Measurements from ENCODE around the gene KCNIP1. TPM values are rescaled to one million over a fixed set of nuclear protein-coding genes. Genes with fewer than 3 reads are reported as not detected.

KCNIP1 gene
- total RNA-seq, 4 donors from 2014 or later: not detected

DNA sequence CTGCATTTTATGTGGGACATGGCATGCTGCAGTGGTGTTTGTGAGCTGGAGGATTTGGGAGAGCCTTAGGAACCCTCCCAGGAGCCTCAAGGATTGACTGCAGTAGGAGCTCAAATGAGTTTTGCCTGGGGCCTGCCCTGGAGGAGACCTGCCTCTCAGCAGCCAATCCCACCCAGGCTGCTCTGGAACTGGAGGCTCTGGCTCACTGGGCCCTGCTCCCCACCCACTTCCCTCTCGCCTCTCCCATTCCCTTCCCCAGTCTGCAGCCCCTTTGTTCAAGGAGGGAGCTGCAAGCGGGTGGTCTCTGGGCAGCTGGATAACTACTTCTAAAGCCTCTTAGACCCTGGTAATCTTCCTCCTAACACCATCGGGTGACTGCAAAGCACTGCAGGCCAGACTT is 24.2 kb downstream of the KCNIP1 start:
- Histone ChIP-seq H3K27ac (no peak overlapping the region), H3K4me3 (no peak overlapping the region), H3K36me3 (no peaks in the 10 kb centered on the region), H3K4me1 (peaks cover 0 to 4% (median 0%) of the 10 kb centered on the region in 4 donors), H3K9me3 (no peaks in the 10 kb centered on the region), H3K27me3 (no peaks in the 10 kb centered on the region)
- TF ChIP-seq, protein P1, sequence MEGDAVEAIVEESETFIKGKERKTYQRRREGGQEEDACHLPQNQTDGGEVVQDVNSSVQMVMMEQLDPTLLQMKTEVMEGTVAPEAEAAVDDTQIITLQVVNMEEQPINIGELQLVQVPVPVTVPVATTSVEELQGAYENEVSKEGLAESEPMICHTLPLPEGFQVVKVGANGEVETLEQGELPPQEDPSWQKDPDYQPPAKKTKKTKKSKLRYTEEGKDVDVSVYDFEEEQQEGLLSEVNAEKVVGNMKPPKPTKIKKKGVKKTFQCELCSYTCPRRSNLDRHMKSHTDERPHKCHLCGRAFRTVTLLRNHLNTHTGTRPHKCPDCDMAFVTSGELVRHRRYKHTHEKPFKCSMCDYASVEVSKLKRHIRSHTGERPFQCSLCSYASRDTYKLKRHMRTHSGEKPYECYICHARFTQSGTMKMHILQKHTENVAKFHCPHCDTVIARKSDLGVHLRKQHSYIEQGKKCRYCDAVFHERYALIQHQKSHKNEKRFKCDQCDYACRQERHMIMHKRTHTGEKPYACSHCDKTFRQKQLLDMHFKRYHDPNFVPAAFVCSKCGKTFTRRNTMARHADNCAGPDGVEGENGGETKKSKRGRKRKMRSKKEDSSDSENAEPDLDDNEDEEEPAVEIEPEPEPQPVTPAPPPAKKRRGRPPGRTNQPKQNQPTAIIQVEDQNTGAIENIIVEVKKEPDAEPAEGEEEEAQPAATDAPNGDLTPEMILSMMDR (IDR thresholded peaks at IDR 0.05): no peak
- TF ChIP-seq POLR2A (IDR thresholded peaks at IDR 0.05): no peak
- no peak for DNase-seq

DNA sequence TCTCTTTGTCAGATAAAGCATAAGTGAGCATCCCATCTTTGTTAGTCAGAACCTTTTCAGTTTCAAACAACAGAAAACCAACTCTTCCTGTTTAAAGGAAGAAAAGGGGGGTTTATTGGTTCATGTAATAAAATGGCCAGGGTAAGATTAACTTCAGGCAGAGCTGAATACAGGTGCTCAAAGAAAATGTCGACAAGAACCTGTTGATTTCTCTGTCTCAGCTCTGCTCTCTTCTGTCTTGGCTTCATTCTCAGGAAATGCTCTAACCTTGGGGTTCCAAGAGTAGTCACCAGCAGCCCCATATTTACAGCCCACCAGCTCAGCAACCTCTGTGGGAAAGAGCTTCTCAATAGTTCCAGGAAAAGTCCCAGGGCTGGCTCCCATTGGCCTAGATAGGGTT is 25.2 kb downstream of the KCNIP1 start:
- Histone ChIP-seq H3K36me3 (no peaks in the 10 kb centered on the region), H3K4me1 (no peaks in the 10 kb centered on the region), H3K9me3 (no peaks in the 10 kb centered on the region), H3K27ac (no peak overlapping the region), H3K4me3 (no peak overlapping the region), H3K27me3 (no peaks in the 10 kb centered on the region)
- TF ChIP-seq POLR2A (IDR thresholded peaks at IDR 0.05): no peak
- TF ChIP-seq, protein P1 (IDR thresholded peaks at IDR 0.05): no peak
- DNase-seq: no peak

DNA sequence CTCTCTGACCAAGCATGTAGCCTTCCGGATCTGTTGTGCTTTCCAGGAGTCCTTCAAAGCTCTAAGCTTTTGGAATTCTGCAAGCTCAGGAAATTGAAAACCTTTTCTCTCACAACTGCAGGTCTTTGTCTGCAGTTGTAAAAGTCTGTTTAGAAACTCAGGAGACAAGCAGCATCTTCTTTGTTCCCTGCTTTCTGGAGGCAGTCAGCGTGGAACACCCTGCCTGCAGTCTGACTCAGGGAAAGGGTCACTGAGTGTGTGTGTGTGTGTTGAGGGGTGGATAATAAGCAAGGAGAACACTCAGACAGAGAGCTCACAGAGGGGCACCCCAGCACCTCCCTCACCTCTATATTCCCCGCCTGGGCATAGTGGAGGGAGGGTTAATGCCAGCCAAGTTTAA is 29.1 kb downstream of the KCNIP1 start:
- Histone ChIP-seq H3K36me3 (no peaks in the 10 kb centered on the region), H3K27me3 (no peaks in the 10 kb centered on the region), H3K4me1 (no peaks in the 10 kb centered on the region), H3K27ac (no peak overlapping the region), H3K4me3 (no peak overlapping the region), H3K9me3 (no peaks in the 10 kb centered on the region)
- TF ChIP-seq, protein P1 (IDR thresholded peaks at IDR 0.05): no peak
- no peak for TF ChIP-seq POLR2A (IDR thresholded peaks at IDR 0.05)
- DNase-seq: no peak

DNA sequence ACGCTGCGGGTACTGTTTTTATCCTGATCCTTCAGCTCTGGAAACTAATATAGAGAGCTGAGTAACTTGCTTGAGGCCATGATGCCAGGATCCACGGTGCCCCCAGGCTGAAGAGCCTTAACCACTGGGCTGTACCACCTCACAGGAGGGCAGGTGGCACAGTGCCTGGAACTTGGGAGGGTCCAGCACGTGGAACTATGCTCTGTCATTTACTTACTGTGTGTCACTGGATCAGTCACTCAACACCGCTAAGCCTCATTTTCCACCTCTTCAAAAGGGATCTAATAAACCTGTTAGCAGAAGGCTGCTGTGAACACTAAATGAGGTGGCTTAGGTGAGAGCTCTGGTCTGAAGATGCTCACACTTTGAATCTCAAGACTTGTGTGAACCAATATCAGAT is 29.6 kb downstream of the KCNIP1 start:
- no peaks in the 10 kb centered on the region for H3K4me1 ChIP-seq
- H3K36me3 ChIP-seq: no peaks in the 10 kb centered on the region
- no peaks in the 10 kb centered on the region for H3K27me3 ChIP-seq
- DNase-seq: no peak
- TF ChIP-seq POLR2A (IDR thresholded peaks at IDR 0.05): no peak
- TF ChIP-seq, protein P1 (IDR thresholded peaks at IDR 0.05): no peak
- H3K4me3 ChIP-seq: no peak overlapping the region
- H3K27ac ChIP-seq: no peak overlapping the region
- no peaks in the 10 kb centered on the region for H3K9me3 ChIP-seq

- TF ChIP-seq, protein P1 (IDR thresholded peaks at IDR 0.05): no peak
- no peak for TF ChIP-seq POLR2A (IDR thresholded peaks at IDR 0.05)
Observed at GRCh38 chr5:170534177-170534576, 30.4 kb downstream of the KCNIP1 start.

GRCh38 chr5:170534941-170535340 is 31.1 kb downstream of the KCNIP1 start:
- Histone ChIP-seq H3K27me3 (no peaks in the 10 kb centered on the region), H3K4me3 (no peak overlapping the region), H3K9me3 (no peaks in the 10 kb centered on the region), H3K36me3 (no peaks in the 10 kb centered on the region), H3K4me1 (no peaks in the 10 kb centered on the region), H3K27ac (no peak overlapping the region)
- DNase-seq: no peak
- TF ChIP-seq, protein P1 (IDR thresholded peaks at IDR 0.05): no peak
- no peak for TF ChIP-seq POLR2A (IDR thresholded peaks at IDR 0.05)

More at GRCh38 chr5:170534177-170534576, 30.4 kb downstream of the KCNIP1 start:
- H3K36me3 ChIP-seq: no peaks in the 10 kb centered on the region
- no peaks in the 10 kb centered on the region for H3K9me3 ChIP-seq
- DNase-seq: no peak
- no peak overlapping the region for H3K27ac ChIP-seq
- H3K27me3 ChIP-seq: no peaks in the 10 kb centered on the region
- H3K4me3 ChIP-seq: no peak overlapping the region
- no peaks in the 10 kb centered on the region for H3K4me1 ChIP-seq
